Muscle of back (tissue), 13 donors: ENCODE data around the gene FBXO34. TPM values are rescaled to one million over a fixed set of nuclear protein-coding genes. Genes with fewer than 3 reads are reported as not detected.

Experiments
- DNase-seq, 3 donors: peaks; one replicate each; pipeline versions ENCODE4 v3.0.0 to v3.0.0-alpha.2; 2013
- long read RNA-seq, 9 donors: transcript quantifications; one replicate each; lab custom pipeline, GENCODE V29; 2026
- polyA plus RNA-seq, 10 donors: library from polyadenylated mRNA; unstranded; fragments of 120-200 nt; gene quantifications; one replicate each; pipeline ENCODE4 v1.2.1, GENCODE V29; 2013; ENCODE audit not compliant: insufficient read length in 10 of 10

FBXO34 gene, protein sequence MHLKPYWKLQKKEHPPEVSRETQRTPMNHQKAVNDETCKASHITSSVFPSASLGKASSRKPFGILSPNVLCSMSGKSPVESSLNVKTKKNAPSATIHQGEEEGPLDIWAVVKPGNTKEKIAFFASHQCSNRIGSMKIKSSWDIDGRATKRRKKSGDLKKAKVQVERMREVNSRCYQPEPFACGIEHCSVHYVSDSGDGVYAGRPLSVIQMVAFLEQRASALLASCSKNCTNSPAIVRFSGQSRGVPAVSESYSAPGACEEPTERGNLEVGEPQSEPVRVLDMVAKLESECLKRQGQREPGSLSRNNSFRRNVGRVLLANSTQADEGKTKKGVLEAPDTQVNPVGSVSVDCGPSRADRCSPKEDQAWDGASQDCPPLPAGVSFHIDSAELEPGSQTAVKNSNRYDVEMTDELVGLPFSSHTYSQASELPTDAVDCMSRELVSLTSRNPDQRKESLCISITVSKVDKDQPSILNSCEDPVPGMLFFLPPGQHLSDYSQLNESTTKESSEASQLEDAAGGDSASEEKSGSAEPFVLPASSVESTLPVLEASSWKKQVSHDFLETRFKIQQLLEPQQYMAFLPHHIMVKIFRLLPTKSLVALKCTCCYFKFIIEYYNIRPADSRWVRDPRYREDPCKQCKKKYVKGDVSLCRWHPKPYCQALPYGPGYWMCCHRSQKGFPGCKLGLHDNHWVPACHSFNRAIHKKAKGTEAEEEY
- polyA plus RNA-seq = 10 to 100 TPM; 16.2 to 21.6 (median 19.1) TPM
- long read RNA-seq, donor 1, partial matches to known transcripts = 0 of 1 reads
- long read RNA-seq, donor 1, other reads (novel, unspliced or antisense) = 0 of 1 reads
- long read RNA-seq, donor 2, partial matches to known transcripts = 6 of 8 reads
- long read RNA-seq, donor 2, other reads (novel, unspliced or antisense) = 0 of 8 reads
- long read RNA-seq, donor 3 = 0 reads
- long read RNA-seq, donor 4, partial matches to known transcripts = 0 of 3 reads
- long read RNA-seq, donor 4, other reads (novel, unspliced or antisense) = 0 of 3 reads
- long read RNA-seq, donor 5, partial matches to known transcripts = 0 of 3 reads
- long read RNA-seq, donor 5, other reads (novel, unspliced or antisense) = 0 of 3 reads
- long read RNA-seq, donor 6, partial matches to known transcripts = 0 of 4 reads
- long read RNA-seq, donor 6, other reads (novel, unspliced or antisense) = 0 of 4 reads
- long read RNA-seq, donor 7, transcript FBXO34-201 (2 exons, 3,464 nt) = major isoform, 7 of 7 reads
- long read RNA-seq, donor 7, partial matches to known transcripts = 0 of 7 reads
- long read RNA-seq, donor 7, other reads (novel, unspliced or antisense) = 0 of 7 reads
- long read RNA-seq, donor 8, transcript FBXO34-201 (2 exons, 3,464 nt) = major isoform, 7 of 7 reads
- long read RNA-seq, donor 8, partial matches to known transcripts = 0 of 7 reads
- long read RNA-seq, donor 8, other reads (novel, unspliced or antisense) = 0 of 7 reads
- long read RNA-seq, donor 9, partial matches to known transcripts = 0 of 1 reads
- long read RNA-seq, donor 9, other reads (novel, unspliced or antisense) = 0 of 1 reads

DNA sequence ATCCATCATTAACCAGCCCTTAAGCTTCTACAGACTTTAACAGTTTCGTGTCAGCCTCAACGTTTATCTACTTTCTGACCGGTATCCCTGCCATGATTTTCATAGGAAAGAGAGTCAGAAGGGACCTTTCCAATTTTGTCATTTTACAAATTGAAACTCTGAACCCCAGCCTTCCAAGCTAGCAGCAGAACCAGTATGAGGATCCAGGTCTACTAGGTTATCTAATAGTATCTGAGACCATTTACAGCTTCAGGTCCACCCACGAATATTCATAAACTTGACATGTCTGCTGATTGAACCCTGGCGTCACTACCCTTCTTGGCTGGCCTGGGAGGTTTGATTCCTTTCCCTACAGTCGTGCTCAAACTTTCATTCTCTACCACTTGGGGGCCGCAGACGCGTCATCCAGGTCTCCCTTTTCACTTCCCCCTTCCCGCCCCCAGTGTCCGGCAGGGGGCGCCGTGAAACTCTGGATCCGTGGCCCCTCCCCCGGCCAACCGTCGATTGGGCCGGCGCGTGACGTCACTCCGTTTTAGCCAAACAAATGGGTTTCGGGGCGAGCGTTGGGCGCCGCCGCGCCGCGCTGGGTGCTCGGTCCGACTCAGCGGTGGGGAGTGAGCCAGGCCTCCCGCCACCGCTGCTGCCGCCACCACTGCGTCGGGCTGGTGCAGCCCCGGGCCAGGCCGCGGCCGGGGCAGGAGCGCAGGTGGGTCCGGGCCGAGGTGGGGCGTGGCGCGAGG is at the start of gene FBXO34:
FBXO34 (plus strand) TSS at position 590 of the 740 bp plus-strand sequence. CDS start 78,970 bp downstream, outside the sequence.
- peak; percentile 98 to 99 (median 99) for DNase-seq

DNA sequence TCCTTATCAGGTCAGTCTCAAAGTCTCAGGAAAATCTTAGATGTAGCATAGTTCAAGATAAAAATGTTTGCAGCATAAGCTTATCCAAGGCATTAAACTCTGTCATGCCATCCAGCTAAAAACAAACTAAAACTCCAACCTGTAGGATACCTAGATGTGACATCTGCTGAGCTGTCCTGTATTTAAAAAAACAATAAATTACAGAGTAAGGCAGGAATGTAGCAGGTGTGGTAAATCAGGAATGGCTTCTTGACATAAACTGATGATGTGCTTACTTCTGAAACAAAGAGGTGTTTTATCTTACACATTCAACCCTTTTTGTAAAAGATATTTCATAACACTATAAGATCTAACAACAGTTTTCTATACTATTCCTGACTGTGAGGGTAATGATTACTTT is 49.3 kb upstream of the FBXO34 start:
- no peak for DNase-seq

DNA sequence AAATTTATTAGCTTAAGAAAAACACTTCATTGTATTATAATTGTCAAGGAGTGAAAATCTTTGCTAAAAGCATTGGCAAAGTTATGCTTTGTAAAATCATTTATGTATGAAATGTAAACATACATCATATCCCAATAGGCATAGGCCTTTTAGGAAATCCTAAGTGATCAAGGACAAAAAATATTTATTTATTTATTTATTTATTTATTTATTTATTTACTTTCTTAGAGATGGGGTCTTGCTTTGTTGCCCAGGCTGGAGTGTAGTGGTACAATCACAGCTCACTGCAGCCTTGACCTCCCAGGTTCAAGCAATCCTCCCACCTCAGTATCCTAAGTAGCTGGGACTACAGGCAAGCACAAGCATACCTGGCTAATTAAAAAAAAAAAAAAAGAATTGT is 47.9 kb upstream of the FBXO34 start:
- no peak for DNase-seq

DNA sequence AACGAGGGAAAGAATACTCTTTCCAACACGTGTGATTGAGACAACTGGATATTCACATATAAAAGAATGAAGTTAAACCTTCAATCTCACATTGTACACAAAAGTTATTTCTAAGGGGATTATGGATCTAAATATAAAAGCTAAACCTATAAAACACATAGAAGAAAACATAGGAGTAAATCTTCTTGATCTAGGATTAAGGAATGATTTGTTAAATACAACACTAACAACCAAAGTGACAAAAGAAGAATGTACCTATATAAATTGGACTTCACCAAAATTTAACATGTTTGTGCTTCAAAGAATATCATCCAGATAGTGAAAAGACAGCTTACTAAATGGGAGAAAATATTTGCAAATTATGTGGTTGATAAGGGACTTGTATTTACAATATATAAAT is 43.0 kb upstream of the FBXO34 start:
- DNase-seq = no peak

DNA sequence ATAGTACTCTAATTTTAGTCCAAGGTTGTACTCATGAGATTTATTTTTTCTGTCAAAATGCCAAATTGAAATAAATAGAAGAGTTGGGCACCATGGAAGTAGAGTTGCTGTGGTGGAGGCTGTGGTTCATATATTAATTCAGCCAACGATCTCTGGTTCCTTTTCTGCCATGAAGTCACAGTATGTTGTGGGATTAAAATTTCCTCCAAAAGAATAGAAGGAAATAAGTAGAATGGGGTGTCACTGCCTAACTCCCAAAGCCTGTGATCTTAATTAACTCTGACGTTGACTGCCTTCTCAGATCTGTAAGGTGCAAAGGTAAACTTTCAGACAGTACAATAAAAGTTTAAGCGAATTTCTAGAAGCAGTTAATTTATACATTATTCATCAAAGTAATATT is 37.6 kb upstream of the FBXO34 start:
- no peak for DNase-seq

DNA sequence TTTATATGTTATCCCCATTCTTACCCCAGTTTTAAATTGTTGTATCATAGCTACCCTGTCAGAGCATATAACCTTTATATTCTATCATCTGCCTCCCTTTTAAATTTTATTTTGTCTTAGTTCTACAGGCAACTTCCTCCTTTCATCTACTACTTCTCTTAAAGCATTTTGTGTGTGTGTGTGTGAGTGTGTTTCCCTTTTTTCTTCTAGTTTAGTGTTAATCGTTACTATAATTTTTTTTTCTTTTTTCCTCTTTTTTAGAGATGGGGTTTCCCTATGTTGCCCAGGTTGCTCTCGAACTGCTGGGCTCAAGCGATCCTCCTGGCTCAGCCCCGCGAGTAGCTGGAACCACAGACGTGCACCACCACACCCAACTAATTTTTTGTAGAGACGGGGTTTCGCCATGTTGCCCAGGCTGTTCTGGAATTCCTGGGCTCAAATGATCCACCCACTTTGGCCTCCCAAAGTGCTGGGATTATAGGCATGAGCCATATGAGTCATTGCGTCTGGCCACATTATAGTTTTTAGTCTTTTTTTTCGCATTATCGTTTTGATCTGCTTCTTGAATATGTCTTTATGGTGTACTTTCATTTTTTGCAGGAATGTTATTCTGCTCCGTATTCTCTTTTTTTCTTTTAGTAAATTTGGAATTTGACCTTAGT is 33.1 kb upstream of the FBXO34 start:
- DNase-seq = no peak

DNA sequence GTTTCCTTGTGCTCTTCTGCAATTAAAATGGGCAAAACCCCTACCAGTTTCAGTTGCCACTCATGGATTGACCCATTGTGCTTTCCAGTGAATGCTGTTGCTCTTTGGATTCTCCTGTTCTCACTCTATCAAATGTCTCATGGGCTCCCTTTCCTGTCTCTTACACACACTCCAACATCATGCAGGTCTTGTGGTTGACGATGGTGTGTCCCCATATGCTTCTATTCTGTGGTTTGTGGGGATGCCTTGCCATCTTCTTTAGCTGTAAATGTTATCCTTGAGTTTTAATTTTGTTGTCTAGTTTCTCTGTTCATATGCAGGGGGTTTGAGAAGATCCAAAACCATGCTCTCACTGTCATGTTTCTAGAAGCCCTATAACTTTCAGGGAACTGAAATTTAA is 31.9 kb upstream of the FBXO34 start:
- DNase-seq = no peak

DNA sequence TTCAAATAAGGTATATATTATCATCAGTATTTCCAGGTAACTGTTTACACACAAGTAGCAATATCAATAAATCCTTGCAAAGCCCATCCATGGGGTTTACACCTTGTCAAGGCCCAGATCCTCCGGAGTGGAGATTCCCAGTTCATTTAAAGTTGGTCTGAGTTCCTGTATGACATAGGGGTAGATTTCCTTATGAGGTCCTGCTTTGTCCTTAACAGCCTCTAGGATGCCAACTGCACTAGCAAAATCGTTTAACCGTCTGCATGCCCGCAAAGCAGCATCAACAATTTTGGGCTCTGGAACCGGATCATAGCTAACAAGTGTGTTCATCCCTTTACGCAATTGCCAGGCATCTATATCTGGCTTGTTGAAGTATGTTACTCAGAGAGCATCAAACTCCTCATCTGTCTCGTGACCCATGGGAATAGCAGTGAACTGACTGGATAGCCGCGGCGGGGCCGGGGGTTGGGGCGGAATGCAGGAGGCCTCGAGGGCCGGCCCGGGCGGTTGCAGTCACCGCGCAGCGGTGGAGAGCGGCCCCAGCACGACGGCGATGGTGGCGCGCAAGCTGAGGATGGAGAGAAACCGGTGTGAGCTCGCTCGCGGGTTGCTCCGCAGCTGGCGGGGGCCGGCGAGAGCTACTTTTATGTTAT is 30.6 kb upstream of the FBXO34 start:
- peak in 2 of 3 donors; percentile 19 to 33 for DNase-seq

DNA sequence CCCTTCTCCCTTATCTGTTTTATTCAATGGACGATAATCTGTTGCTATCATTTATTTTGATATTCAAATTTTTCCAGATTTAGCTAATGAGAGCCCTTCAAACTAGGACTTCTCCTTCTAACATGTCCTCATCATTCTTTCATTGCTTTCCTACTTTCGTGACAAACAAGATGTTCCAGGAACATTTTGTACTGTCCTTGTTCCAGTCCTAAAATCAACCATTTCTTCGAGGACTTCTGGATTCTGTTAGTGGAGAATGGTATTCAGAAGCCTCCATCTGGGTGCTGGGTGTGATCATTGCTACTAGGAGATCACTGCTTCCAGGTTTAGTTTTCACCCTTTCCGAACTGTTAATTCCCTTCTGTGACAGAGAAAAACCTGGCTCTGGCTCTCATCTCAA is 29.5 kb upstream of the FBXO34 start:
- no peak for DNase-seq

DNA sequence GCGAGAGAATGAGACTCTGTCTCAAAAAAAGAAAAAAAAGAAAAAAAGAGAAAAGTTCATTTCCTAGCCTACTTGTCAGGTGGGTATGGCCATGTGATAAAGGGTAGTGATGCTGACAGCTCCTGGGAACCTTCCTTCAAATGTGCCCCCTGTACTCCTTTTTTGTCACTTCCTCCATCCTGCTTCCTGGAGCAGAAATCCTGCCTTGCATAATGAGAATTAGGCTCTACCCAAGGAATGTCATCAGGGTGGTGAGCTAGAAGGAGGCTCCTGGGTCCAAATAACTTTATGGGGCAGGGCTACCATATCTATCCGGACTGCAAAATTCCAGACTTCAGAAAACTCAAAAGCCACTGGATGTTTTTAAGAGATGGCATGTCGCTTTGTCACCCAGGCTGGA is 27.8 kb upstream of the FBXO34 start:
- no peak for DNase-seq

DNA sequence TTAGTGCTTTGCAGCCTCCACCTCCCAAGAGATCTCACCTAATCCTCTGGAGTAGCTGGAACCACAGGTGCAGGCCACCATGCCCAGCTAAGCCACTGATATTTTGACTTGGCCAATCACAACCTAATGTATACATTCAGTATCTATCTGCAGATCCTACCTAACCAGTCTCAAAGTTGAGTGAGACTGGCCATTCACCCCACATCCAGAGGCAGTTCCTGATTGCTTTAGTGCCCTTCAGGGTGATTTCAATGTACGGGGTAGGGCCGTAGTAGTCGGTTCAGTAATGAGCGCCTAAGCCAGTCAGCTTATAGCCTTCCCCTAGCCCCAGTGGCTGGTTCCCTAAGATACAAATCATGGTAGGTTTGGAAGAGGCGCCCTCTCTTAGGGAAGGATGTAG is 27.4 kb upstream of the FBXO34 start:
- no peak for DNase-seq

DNA sequence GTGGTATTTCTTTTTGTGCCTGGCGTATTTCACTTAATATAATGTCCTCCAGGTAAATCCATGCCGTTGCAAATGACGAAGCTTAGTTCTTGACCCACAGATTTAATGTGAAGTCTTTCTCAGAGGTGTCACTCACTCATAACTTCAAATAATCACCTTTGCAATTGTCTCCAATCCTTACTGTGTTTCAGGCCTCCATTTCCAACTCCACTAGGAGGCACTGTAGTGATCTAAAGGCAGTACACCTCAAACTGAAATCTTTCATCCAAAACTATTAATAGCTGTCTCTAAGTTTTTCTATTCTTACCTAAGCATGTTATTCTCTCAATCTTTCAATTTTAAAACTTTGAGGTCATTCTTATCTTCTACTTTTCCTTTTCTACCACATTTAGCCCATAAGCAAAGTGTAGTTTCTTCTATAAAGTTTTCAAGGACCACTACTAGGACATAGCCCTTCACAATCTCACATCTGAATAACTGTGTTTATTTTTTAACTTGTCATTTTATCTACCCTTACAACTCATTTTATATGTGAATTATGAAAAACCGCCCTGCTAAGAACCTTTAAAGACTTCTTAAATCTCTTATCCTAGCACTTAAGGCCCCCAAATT is 25.5 kb upstream of the FBXO34 start:
- no peak for DNase-seq

DNA sequence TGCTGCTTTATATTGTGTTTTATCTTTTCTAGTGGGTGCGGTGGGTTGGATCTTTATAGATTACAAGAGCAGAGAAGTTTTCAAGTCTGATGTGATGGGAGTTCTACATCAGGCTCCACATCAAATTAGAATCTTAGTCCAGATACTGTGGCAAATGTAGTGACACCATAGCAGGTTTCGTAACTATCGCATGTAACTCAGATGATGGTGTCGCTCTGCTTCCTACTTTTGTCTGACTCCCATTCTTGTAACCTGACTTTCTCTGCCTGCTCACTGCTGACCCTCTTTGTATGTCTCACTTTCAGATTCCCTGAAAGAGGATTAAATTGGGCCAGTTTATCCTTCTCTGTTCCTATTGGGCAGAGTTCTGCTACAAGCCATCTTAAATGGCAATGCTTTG is 22.8 kb upstream of the FBXO34 start:
- DNase-seq = no peak

DNA sequence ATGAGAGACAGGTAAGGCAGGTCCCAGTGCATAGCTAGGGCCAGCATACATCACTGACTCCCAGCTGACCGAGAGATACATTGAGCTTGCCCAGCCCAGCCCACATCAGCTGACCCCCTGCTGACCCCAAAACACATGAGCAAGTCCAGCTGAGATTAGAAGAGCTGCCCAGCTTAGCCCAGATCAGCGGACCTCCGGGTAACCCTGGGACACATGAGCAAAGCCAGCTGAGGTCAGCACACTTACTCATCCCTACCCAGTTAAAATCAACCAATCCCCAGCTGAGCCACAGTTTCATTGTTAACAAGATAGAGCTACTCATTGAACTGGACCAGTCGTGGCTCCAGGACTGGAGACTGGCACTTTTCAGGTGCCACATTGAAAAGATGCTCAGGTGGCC is 21.8 kb upstream of the FBXO34 start:
- no peak for DNase-seq

DNA sequence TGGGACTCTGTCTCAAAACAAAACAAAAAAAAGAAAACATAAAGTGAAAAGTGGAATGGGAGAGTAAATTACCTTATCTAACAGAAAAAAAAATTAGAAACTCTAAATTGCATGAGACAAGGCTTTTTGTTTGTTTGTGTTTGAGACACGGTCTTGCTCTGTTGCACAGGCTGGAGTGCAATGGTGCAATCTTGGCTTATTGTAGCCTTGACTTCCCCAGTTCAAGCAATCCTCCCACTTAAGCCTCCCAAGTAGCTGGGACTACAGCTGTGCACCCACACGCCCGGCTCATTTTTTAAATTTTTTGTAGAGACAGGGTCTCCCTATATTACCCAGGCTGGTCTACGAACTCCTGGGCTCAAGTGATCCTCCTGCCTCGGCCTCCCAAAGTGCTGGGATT is 17.9 kb upstream of the FBXO34 start:
- DNase-seq = no peak

DNA sequence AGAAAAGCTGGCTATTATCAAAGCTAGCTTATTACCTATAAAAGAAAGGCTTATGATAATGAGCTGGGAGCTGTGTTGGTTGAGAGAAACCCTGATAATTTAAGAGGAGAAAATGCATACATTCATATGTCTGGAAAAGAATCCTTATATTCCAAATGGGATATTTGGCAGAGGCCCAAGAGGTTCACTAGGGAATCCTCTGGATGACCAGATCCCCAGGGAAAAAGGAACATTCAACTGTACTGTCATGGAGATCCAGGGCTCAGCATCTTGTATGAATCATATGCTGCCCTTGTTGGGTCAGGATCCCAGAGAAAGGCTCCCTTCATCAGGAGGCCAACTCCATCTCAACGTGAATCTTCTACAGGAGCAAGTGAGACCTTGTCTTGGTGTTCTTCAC is 16.6 kb upstream of the FBXO34 start:
- DNase-seq = no peak

DNA sequence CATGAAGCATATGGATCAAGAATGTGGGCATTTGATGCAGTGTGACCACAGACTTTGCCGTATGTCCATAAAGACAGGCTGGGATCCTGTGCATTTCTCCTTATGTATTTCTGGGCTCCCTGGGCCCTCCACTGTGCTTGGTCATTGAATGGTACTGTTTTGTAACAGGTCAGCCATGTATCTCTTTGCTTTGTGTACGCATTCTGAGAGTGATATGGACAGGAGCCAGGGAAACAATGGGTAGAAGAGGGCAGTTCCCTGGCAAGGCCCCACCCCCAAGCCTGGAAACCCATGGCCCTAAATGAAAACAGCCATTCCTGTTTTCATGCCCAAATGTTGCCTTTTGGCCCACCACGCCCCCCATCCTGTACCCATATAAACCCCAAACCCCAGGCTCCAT is 15.2 kb upstream of the FBXO34 start:
- no peak for DNase-seq

DNA sequence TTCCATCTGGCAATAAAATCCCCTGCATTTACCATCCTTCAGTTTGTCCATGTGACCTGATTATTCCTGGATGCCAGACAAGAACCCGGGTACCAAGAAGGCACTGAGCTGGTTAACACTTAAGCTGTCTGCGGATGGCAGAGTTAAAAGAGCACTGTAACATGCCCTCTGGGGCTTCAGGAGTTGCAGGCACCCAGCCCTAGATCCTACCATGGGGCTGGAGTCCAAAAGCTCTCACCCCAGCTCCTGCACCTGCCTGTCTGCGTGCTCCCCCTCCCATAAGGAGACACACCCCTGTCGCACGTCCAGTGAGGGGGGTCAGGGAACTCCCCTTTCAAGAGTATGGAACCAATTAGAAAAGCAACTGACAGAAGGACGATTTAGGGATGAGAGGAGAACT is 14.6 kb upstream of the FBXO34 start:
- no peak for DNase-seq

DNA sequence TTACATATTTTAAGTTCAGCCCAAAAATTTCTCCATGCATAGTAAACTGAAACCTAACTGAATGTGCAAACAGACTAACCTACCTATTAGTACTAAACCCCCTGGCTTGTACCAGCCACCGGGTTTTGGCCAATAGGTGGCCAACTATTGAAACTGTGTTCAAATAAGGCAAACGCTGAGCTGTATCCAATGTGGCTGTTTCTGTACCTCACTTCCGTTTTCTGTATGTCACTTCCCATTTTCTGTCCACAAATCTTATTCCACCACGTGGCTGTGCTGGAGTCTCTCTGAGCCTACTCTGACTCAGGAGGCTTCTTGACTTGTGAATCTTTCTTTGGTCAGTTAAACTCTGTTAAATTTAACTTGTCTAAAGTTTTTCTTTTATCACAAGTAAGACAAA is 6.0 kb upstream of the FBXO34 start:
- DNase-seq = no peak
